ENCODE results near the gene RSBN1.

The RSBN1 gene

DNA sequence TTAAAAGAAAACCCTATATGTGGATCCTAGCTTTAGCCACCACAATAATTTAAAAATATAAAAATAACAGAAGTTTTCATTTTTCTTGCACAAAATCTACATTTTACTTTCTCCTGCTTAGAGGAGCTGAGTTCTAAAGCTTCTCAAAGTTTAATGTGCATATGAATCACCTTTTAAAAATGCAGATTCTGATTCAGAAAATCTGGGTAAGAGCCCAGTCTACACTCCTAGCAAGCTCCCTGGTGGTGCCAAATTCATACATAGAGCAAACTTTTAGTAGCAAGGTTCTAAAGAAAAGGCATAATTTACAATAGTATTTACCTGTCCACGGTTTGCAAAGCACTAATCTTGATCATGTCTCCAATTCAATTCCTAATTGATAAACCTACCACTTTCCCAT lies 19.3 kb downstream of the RSBN1 start:
- TF ChIP-seq, protein P1, sequence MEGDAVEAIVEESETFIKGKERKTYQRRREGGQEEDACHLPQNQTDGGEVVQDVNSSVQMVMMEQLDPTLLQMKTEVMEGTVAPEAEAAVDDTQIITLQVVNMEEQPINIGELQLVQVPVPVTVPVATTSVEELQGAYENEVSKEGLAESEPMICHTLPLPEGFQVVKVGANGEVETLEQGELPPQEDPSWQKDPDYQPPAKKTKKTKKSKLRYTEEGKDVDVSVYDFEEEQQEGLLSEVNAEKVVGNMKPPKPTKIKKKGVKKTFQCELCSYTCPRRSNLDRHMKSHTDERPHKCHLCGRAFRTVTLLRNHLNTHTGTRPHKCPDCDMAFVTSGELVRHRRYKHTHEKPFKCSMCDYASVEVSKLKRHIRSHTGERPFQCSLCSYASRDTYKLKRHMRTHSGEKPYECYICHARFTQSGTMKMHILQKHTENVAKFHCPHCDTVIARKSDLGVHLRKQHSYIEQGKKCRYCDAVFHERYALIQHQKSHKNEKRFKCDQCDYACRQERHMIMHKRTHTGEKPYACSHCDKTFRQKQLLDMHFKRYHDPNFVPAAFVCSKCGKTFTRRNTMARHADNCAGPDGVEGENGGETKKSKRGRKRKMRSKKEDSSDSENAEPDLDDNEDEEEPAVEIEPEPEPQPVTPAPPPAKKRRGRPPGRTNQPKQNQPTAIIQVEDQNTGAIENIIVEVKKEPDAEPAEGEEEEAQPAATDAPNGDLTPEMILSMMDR (IDR thresholded peaks at IDR 0.05; ENCODE audit: insufficient read depth, low read depth, low read length, missing control alignments) = no peak
- no peak for DNase-seq (ENCODE audit: low read depth)
- H3K4me3 ChIP-seq (ENCODE audit: low read length) = no peak overlapping the region

GRCh38 chr1:113792471-113792870 lies 19.8 kb downstream of the RSBN1 start:
- DNase-seq (ENCODE audit: low read depth) = no peak
- H3K4me3 ChIP-seq (ENCODE audit: low read length) = no peak overlapping the region
- TF ChIP-seq, protein P1 (IDR thresholded peaks at IDR 0.05; ENCODE audit: insufficient read depth, low read depth, low read length, missing control alignments) = no peak

GRCh38 chr1:113788802-113789201 lies 23.5 kb downstream of the RSBN1 start:
- TF ChIP-seq, protein P1 (IDR thresholded peaks at IDR 0.05; ENCODE audit: insufficient read depth, low read depth, low read length, missing control alignments) = no peak
- no peak for DNase-seq (ENCODE audit: low read depth)
- no peak overlapping the region for H3K4me3 ChIP-seq (ENCODE audit: low read length)

- no peak for DNase-seq (ENCODE audit: low read depth)
- TF ChIP-seq, protein P1 (IDR thresholded peaks at IDR 0.05; ENCODE audit: insufficient read depth, low read depth, low read length, missing control alignments) = no peak
- H3K4me3 ChIP-seq (ENCODE audit: low read length) = no peak overlapping the region
These were observed 24.6 kb downstream of the RSBN1 start for GRCh38 chr1:113787663-113788062.

DNA sequence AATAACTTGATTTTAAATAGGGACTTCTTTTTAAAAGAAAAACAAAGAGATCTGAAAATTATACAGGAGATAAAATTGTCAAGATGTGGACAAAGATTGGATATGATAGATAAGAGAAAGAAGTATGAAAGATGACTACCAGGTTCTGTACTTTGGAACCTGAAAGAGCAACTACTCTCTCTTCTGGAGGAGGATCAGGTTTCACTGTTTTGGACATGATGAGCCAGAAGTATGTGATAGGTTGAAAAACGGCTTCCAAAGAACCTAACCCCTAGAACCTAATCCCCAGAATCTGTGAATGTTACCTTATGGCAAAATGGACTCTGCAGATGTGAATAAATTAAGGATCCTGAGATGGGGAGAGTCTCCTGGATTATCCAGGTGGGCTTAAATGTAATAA lies 26.2 kb downstream of the RSBN1 start:
- H3K4me3 ChIP-seq (ENCODE audit: low read length) = no peak overlapping the region
- TF ChIP-seq, protein P1 (IDR thresholded peaks at IDR 0.05; ENCODE audit: insufficient read depth, low read depth, low read length, missing control alignments) = no peak
- DNase-seq (ENCODE audit: low read depth) = peak; percentile 14

DNA sequence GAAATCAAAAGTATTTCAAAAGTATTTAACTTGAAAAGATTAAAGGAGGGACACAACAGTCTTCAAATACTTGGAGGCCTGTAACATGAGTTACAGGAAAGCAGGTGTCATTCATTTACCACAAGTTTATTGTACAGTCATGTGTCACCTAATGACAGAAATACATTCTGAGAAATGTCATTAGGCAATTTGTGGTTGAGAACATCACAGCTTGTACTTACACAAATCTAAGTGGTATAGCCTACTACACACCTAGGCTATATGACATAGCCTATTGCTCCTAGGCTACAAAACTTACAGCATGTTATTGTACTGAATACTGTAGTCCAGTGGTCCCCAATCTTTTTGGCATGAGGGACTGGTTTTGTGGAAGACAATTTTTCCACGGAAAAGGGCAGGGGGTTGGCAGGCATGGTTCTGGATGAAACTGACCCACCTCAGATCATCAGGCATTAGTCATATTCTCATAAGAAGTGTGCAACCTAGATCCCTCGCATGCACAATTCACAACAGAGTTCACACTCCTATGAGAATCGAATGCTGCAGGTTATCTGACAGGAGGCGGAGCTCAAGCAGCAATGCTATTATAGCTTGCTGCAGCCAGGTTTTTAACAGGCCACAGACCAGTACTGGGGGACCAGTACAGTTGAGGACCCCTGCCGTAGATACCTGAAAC lies 28.0 kb downstream of the RSBN1 start:
- peak; percentile 43 for DNase-seq (ENCODE audit: low read depth)
- no peak overlapping the region for H3K4me3 ChIP-seq (ENCODE audit: low read length)
- TF ChIP-seq, protein P1 (IDR thresholded peaks at IDR 0.05; ENCODE audit: insufficient read depth, low read depth, low read length, missing control alignments) = no peak

All from epithelial cell of esophagus (primary cell).